ENCODE measurements around the gene ZDHHC1.

Gene ZDHHC1

GRCh38 chr16:67447508-67448076, 31.3 kb upstream of the ZDHHC1 start:
- peak; percentile 64 for DNase-seq

- no peak for DNase-seq
These were observed 30.8 kb upstream of the ZDHHC1 start for GRCh38 chr16:67446968-67447507.

- DNase-seq: no peak
These were observed 29.9 kb upstream of the ZDHHC1 start for GRCh38 chr16:67445913-67446907.

GRCh38 chr16:67445441-67445912, 29.2 kb upstream of the ZDHHC1 start:
- no peak for DNase-seq

- no peak for DNase-seq
These were observed 28.8 kb upstream of the ZDHHC1 start for GRCh38 chr16:67445126-67445426.

- DNase-seq: no peak
These were observed 28.2 kb upstream of the ZDHHC1 start for GRCh38 chr16:67444259-67445125.

- DNase-seq: no peak
These were observed 27.0 kb upstream of the ZDHHC1 start for GRCh38 chr16:67443265-67443664.

GRCh38 chr16:67442581-67443255, 26.4 kb upstream of the ZDHHC1 start:
- no peak for DNase-seq

- DNase-seq: no peak
These were observed 25.6 kb upstream of the ZDHHC1 start for GRCh38 chr16:67441907-67442306.

GRCh38 chr16:67441271-67441753, 25.0 kb upstream of the ZDHHC1 start:
- no peak for DNase-seq

- DNase-seq: no peak
These were observed 22.6 kb upstream of the ZDHHC1 start for GRCh38 chr16:67438824-67439393.

- DNase-seq: no peak
These were observed 22.0 kb upstream of the ZDHHC1 start for GRCh38 chr16:67438098-67438791.

GRCh38 chr16:67437513-67437912, 21.2 kb upstream of the ZDHHC1 start:
- DNase-seq: no peak

- DNase-seq: no peak
These were observed 20.4 kb upstream of the ZDHHC1 start for GRCh38 chr16:67436640-67437193.

- no peak for DNase-seq
These were observed 19.5 kb upstream of the ZDHHC1 start for GRCh38 chr16:67435758-67436164.

- DNase-seq: no peak
These were observed 16.9 kb upstream of the ZDHHC1 start for GRCh38 chr16:67433131-67433719.

- no peak for DNase-seq
These were observed 16.2 kb upstream of the ZDHHC1 start for GRCh38 chr16:67432506-67432890.

GRCh38 chr16:67431775-67432505, 15.7 kb upstream of the ZDHHC1 start:
- no peak for DNase-seq

GRCh38 chr16:67430977-67431774, 14.9 kb upstream of the ZDHHC1 start, which contains the start of gene HSD11B2:
Gene HSD11B2, plus strand, starts transcription at chr16:67431121. Its CDS starts 128 bp downstream, at chr16:67431249.
- DNase-seq: peak; percentile 34

All from stimulated activated CD4-positive, alpha-beta T cell treated with anti-CD3 and anti-CD28 coated beads, Interleukin-12 subunit alpha, Interleukin-12 subunit beta, amount 100 ng/mL, for 4 hours (primary cell).